GM12878 (cell line): ENCODE results near the gene MX1. TPM values are rescaled to one million over a fixed set of nuclear protein-coding genes. Genes with fewer than 3 reads are reported as not detected.

Experiments
- ATAC-seq: fragments of 200-7000 bp; cut with Tn5 transposase; 3 replicates; pipeline ENCODE4 v1.9.1; 2020; ENCODE audit warnings: mild to moderate bottlenecking, moderate library complexity
- BruUV-seq: library from RNA; stranded (reverse); fragments of 400-500 nt; replicated peaks from 2 replicates; lab custom pipeline; 2021; lab: Mats Ljungman, UMichigan
- CTCF ChIA-PET: fragments of 300-600 bp; sonication (Branson Sonifier 250); formaldehyde crosslinking; extraction: SDS; loops from one replicate; lab custom pipeline; 2021; ENCODE audit warnings: inconsistent platforms; lab: Yijun Ruan, JAX
- POLR2A ChIA-PET: fragments of 350-600 bp; formaldehyde crosslinking; extraction: SDS; loops from one replicate; lab custom pipeline; 2021; ENCODE audit warnings: inconsistent platforms; lab: Charles Lee
- RAD21 ChIA-PET: fragments of 300-600 bp; sonication (Branson Sonifier 250); formaldehyde crosslinking; loops from one replicate; lab custom pipeline; 2023; ENCODE audit warnings: antibody characterized with exemption; ENCODE audit not compliant: unreplicated experiment; lab: Charles Lee
- SMC1A ChIA-PET: fragments of 300-600 bp; sonication (Branson Sonifier 250); formaldehyde crosslinking; loops from one replicate; lab custom pipeline; 2023; ENCODE audit not compliant: unreplicated experiment, uncharacterized antibody; lab: Charles Lee
- DNase-seq: peaks from one replicate; pipeline ENCODE4 v3.0.0-alpha.2; 2011; ENCODE audit warnings: low read depth, low spot score
- FAIRE-seq: peaks from 3 replicates; lab custom pipeline; 2011; peaks lifted over from hg19 to GRCh38; lab: Jason Lieb, UNC
- H2AFZ ChIP-seq: 2 replicates; pipeline ENCODE4 v1.6.0; 2011; ENCODE audit warnings: low read depth, low read length, control low read depth; ENCODE audit not compliant: control insufficient read depth
- H3K27ac ChIP-seq: 2 replicates; pipeline ENCODE4 v1.5.1; 2011; ENCODE audit warnings: control low read depth; ENCODE audit not compliant: control insufficient read depth, insufficient read depth
- H3K27me3 ChIP-seq, 2 experiments: replicated peaks in 1 of 2; 2 replicates each; pipeline versions ENCODE4 v1.6.0 to v1.6.1; 2011; ENCODE audit warnings: low read length in 1 of 2; ENCODE audit not compliant: control insufficient read depth in 2 of 2, insufficient read depth in 2 of 2
- H3K36me3 ChIP-seq, 2 experiments: 2 replicates each; pipeline ENCODE4 v1.5.1; 2011; ENCODE audit warnings: low read length in 1 of 2; ENCODE audit not compliant: control insufficient read depth in 2 of 2, insufficient read depth in 2 of 2
- H3K4me1 ChIP-seq: 2 replicates; pipeline ENCODE4 v1.6.1; 2011; ENCODE audit warnings: mild to moderate bottlenecking, low read length, moderate library complexity, mixed read lengths; ENCODE audit not compliant: control insufficient read depth, insufficient read depth
- H3K4me2 ChIP-seq: 2 replicates; pipeline ENCODE4 v1.6.0; 2011; ENCODE audit warnings: control low read depth; ENCODE audit not compliant: control insufficient read depth, insufficient read depth
- H3K4me3 ChIP-seq: fragments of 200-600 bp; sonication (generic); 2 replicates; pipeline ENCODE4 v1.5.1; 2016
- H3K79me2 ChIP-seq: 2 replicates; pipeline ENCODE4 v1.6.0; 2011; ENCODE audit warnings: low read length; ENCODE audit not compliant: control insufficient read depth, insufficient read depth
- H3K9ac ChIP-seq: 2 replicates; pipeline ENCODE4 v1.8.0; 2011; ENCODE audit warnings: low read length, control low read depth, mixed read lengths; ENCODE audit not compliant: control insufficient read depth, insufficient read depth
- H3K9me3 ChIP-seq: replicated peaks from 3 replicates; pipeline ENCODE4 v1.5.1; 2011; ENCODE audit warnings: mild to moderate bottlenecking, low read length; ENCODE audit not compliant: control insufficient read depth, insufficient read depth
- H4K20me1 ChIP-seq: 2 replicates; pipeline ENCODE4 v1.6.0; 2011; ENCODE audit not compliant: control insufficient read depth, insufficient read depth
- CBFB ChIP-seq: IDR thresholded peaks from 2 replicates; pipeline ENCODE4 v1.6.1; 2016; ENCODE audit warnings: antibody characterized with exemption, low read depth
- CTCF ChIP-seq, 3 experiments: IDR thresholded peaks in 2 of 3; conservative IDR thresholded peaks in 1 of 3; 2 replicates each; pipeline ENCODE4 v1.5.1; 2011; ENCODE audit warnings: low read depth in 3 of 3, low read length in 3 of 3, mild to moderate bottlenecking in 3 of 3, control low read depth in 2 of 3, moderate library complexity in 2 of 3, inconsistent platforms in 1 of 3, mixed read lengths in 1 of 3; ENCODE audit not compliant: control insufficient read depth in 2 of 3, insufficient read depth in 1 of 3; ENCODE audit errors: extremely low read depth in 1 of 3
- E2F8 ChIP-seq: fragments of 450-650 bp; IDR thresholded peaks from 2 replicates; pipeline ENCODE4 v1.6.1; 2018; ENCODE audit warnings: mild to moderate bottlenecking, low read depth, moderate library complexity; ENCODE audit not compliant: partially characterized antibody
- EED ChIP-seq: sonication (generic); IDR thresholded peaks from 2 replicates; pipeline ENCODE4 v1.6.1; 2016; ENCODE audit warnings: antibody characterized with exemption, low read depth
- EZH2 ChIP-seq: IDR thresholded peaks from 2 replicates; pipeline ENCODE4 v1.6.1; 2012; ENCODE audit warnings: low read depth, mild to moderate bottlenecking, control low read depth, inconsistent platforms, low read length, borderline replicate concordance; ENCODE audit not compliant: control insufficient read depth
- FOXK2 ChIP-seq: fragments of 450-650 bp; IDR thresholded peaks from 2 replicates; pipeline ENCODE4 v1.6.1; 2017; ENCODE audit warnings: mild to moderate bottlenecking, moderate library complexity
- PAX5 ChIP-seq: IDR thresholded peaks from 2 replicates; pipeline ENCODE4 v1.6.1; 2011; ENCODE audit warnings: low read depth, low read length, borderline replicate concordance
- RFX5 ChIP-seq: IDR thresholded peaks from 2 replicates; pipeline ENCODE4 v1.6.1; 2011; ENCODE audit warnings: low read depth, low read length, improper control_type of control experiment
- RUNX3 ChIP-seq: IDR thresholded peaks from 2 replicates; pipeline ENCODE4 v1.6.1; 2012; ENCODE audit warnings: low read length, inconsistent platforms
- SMAD5 ChIP-seq: IDR thresholded peaks from 2 replicates; pipeline ENCODE4 v1.6.1; 2016; ENCODE audit warnings: antibody characterized with exemption, low read depth
- SMC3 ChIP-seq: IDR thresholded peaks from 2 replicates; pipeline ENCODE4 v1.6.1; 2011; ENCODE audit warnings: low read length, improper control_type of control experiment, borderline replicate concordance
- STAT1 ChIP-seq: fragments of 450-650 bp; conservative IDR thresholded peaks from 2 replicates; pipeline ENCODE4 v1.6.1; 2014; ENCODE audit warnings: antibody characterized with exemption, mild to moderate bottlenecking
- SUZ12 ChIP-seq: fragments of 200-600 bp; sonication (generic); IDR thresholded peaks from one replicate; pipeline ENCODE4 v1.6.1; 2018; ENCODE audit warnings: antibody characterized with exemption, mild to moderate bottlenecking; ENCODE audit not compliant: unreplicated experiment
- TCF7 ChIP-seq: IDR thresholded peaks from 2 replicates; pipeline ENCODE4 v1.6.1; 2014; ENCODE audit warnings: antibody characterized with exemption, borderline replicate concordance
- ZBED1 ChIP-seq: IDR thresholded peaks from 2 replicates; pipeline ENCODE4 v1.6.1; 2016; ENCODE audit warnings: borderline replicate concordance
- whole genome bisulfite sequencing: methylation state at CpG from one replicate; pipeline ENCODE4 v1.1.6; 2016; ENCODE audit warnings: low lambda C conversion rate; ENCODE audit not compliant: insufficient replicate concordance, insufficient coverage; ENCODE audit errors: missing lambda C conversion rate; 5-methylcytosine and 5-hydroxymethylcytosine counted together
- in situ Hi-C: fragments of 300-500 bp; cut with MboI; formaldehyde crosslinking; loops from 9 replicates; pipeline ENCODE4 v1.14.3; 2018; ENCODE audit warnings: mixed read lengths
- intact Hi-C: fragments of 100-400 bp; cut with micrococcal nuclease; formaldehyde crosslinking; loops from one replicate; pipeline ENCODE4 v1.14.2; 2022; ENCODE audit not compliant: unreplicated experiment
- polyA plus RNA-seq, 11 experiments: library from polyadenylated mRNA; depleted of rRNA in 4 of 11; unstranded in 6 of 11; stranded (reverse) in 5 of 11; fragments of >200 nt; fragmentation: Nextera tagmentation in 4 of 11; fragmentation: Illumina TruSeq in 1 of 11; extraction: Ambion mirVana in 4 of 11; extraction: Trizol in 1 of 11; gene quantifications; 1 replicate in 1 of 11; 2 replicates in 10 of 11; pipeline versions ENCODE4 v1.2.1 to v1.2.3, GENCODE V29; 2011 to 2016; ENCODE audit warnings: inconsistent platforms in 2 of 11, missing spikeins in 2 of 11, low read depth in 1 of 11
- total RNA-seq, 4 experiments: library from RNA; depleted of rRNA in 3 of 4; stranded (reverse); fragments of >200 nt in 3 of 4; fragmentation: Illumina TruSeq in 1 of 4; extraction: Trizol in 1 of 4; gene quantifications; 2 replicates each; pipeline versions ENCODE4 v1.2.1 to v1.2.3, GENCODE V29; 2013 to 2021
- TF ChIP-seq, protein P1 (sequence below): fragments of 450-650 bp; formaldehyde crosslinking; IDR thresholded peaks from 2 replicates; pipeline ENCODE4 v1.4.0; 2022; ENCODE audit warnings: mild to moderate bottlenecking, moderate library complexity

MX1 gene
- total and polyA plus RNA-seq, 10 of the 15 experiments (the other 5 are each of a cell fraction or from before 2014, with no cell fraction given), result 75.9 to 385 (median 302) TPM

DNA sequence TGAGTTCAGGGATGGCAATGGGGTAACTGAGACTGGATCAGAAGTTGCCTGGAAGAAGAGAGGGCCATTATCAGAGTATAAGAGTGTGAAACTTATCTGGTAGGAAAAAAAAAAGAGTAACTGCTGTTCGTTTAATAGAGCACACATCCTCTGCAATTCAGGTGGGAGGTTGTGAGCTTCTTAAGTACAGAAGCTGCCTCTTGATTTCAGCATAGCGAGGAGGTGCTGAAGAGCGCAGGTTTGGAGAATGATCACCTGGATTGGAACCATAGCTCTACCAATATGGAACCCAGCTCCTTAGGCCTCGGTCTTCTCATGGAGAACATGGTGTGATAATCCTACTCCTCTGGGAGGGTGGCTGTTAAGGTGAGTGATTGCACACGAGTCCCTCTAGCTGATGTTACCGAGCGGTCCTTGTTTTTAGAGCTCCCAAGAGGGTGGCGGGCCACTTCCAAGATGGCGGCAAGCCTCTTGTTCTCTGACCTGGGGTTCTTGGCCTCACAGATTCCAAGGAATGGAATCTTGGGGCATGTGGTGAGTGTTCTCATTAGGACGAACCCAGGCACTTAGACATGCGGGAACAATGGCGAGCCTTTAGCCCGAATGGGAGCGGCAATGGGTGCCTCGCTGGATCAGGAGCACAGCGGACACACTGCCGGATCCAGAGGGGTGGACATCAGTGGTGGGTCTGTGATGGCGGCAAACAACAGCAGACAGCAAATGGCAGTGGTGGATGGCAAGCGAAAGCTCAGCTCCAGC is 3.3 kb upstream of the MX1 start:
- Histone ChIP-seq H3K27ac (no peak overlapping the region), H3K79me2 (peaks cover 31% of the 10 kb centered on the region), H3K4me1 (peaks cover 24% of the 10 kb centered on the region), H3K36me3 (peaks cover 0 to 5% of the 10 kb centered on the region in 2 experiments; a peak in 1 of 4 replicates), H3K27me3 (no peaks in the 10 kb centered on the region), H3K4me2 (no peak overlapping the region), H2AFZ (no peak overlapping the region), H3K4me3 (no peak overlapping the region), H4K20me1 (no peaks in the 10 kb centered on the region), H3K9ac (no peak overlapping the region), H3K9me3 (no peaks in the 10 kb centered on the region; the same call in 2 of the 3 replicates)
- ChIA-PET SMC1A (interaction anchor here (0.9 to 3.5 kb wide), 5 partner anchors 10 to 139 kb away, joined by 3 to 21 read pairs (median 6); no protein-coding TSS in a partner anchor), POLR2A (interaction anchor here (0.6 to 7.8 kb wide), 5 partner anchors 10 to 489 kb away, joined by 3 to 80 read pairs (median 3); no protein-coding TSS in a partner anchor), CTCF (interaction anchor here (2.5 to 5.8 kb wide), 4 partner anchors 10 to 140 kb away, joined by 13 to 45 read pairs (median 20); no protein-coding TSS in a partner anchor), RAD21 (interaction anchor here (1.3 to 3.8 kb wide), 3 partner anchors 9 to 54 kb away, joined by 4 to 36 read pairs (median 8); no protein-coding TSS in a partner anchor)
- ATAC-seq (no peak), FAIRE-seq (no peak), DNase-seq (no peak)
- in situ Hi-C loops, result no loop called here
- intact Hi-C loops, result no loop called here
- BruUV-seq, result no TSS peak
- WGBS, result 86% methylated on average over 19 of the region's 19 CpGs
- no peak for TF ChIP-seq PAX5
- TF ChIP-seq RFX5, result no peak
- no peak for TF ChIP-seq STAT1
- TF ChIP-seq FOXK2, result no peak
- no peak for TF ChIP-seq TCF7
- no peak for TF ChIP-seq CTCF (IDR thresholded peaks at IDR 0.05 in 2 of 3, conservative IDR thresholded peaks at IDR 0.05 in 1 of 3; ENCODE audit: control insufficient read depth in 2 of 3, extremely low read depth in 1 of 3, insufficient read depth in 1 of 3, low read depth in 3 of 3, low read length in 3 of 3)
- no peak for TF ChIP-seq SMC3
- TF ChIP-seq ZBED1, result no peak
- no peak for TF ChIP-seq CBFB
- no peak for TF ChIP-seq SMAD5
- TF ChIP-seq EED, result no peak
- TF ChIP-seq SUZ12, result no peak
- TF ChIP-seq RUNX3, result no peak
- TF ChIP-seq, protein P1, sequence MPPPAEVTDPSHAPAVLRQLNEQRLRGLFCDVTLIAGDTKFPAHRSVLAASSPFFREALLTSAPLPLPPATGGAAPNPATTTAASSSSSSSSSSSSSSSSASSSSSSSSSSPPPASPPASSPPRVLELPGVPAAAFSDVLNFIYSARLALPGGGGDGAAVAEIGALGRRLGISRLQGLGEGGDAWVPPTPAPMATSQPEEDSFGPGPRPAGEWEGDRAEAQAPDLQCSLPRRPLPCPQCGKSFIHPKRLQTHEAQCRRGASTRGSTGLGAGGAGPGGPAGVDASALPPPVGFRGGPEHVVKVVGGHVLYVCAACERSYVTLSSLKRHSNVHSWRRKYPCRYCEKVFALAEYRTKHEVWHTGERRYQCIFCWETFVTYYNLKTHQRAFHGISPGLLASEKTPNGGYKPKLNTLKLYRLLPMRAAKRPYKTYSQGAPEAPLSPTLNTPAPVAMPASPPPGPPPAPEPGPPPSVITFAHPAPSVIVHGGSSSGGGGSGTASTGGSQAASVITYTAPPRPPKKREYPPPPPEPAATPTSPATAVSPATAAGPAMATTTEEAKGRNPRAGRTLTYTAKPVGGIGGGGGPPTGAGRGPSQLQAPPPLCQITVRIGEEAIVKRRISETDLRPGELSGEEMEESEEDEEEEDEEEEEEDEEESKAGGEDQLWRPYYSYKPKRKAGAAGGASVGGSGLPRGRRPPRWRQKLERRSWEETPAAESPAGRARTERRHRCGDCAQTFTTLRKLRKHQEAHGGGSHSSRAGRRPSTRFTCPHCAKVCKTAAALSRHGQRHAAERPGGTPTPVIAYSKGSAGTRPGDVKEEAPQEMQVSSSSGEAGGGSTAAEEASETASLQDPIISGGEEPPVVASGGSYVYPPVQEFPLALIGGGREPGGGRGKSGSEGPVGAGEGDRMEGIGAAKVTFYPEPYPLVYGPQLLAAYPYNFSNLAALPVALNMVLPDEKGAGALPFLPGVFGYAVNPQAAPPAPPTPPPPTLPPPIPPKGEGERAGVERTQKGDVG (CRISPR knock-in tag), result no peak
- TF ChIP-seq E2F8, result no peak
- no peak for TF ChIP-seq EZH2
